Colonic mucosa (tissue), 4 donors: ENCODE results near the gene DLG2. TPM values are rescaled to one million over a fixed set of nuclear protein-coding genes. Genes with fewer than 3 reads are reported as not detected.
"Not testable (repeated sequence)": the region's sequence is repeated elsewhere in the genome, so short reads cannot be mapped to it uniquely, and the experiment has no call there.

Experiments used
- DNase-seq: peaks from one replicate; pipeline ENCODE4 v3.0.0-alpha.2; 2020
- H3K27ac ChIP-seq: fragments of 200-600 bp; one replicate; pipeline ENCODE4 v1.8.0; 2021
- H3K27me3 ChIP-seq: fragments of 200-600 bp; one replicate; pipeline ENCODE4 v1.8.0; 2021
- H3K36me3 ChIP-seq: fragments of 200-600 bp; one replicate; pipeline ENCODE4 v1.8.0; 2021
- H3K4me1 ChIP-seq: fragments of 200-600 bp; one replicate; pipeline ENCODE4 v1.8.0; 2021; ENCODE audit warnings: mild to moderate bottlenecking
- H3K4me3 ChIP-seq: fragments of 200-600 bp; one replicate; pipeline ENCODE4 v1.8.0; 2021
- H3K9ac ChIP-seq, 2 donors: one replicate each; pipeline ENCODE4 v1.7.0; 2013; ENCODE audit warnings: control low read depth in 2 of 2, low read depth in 2 of 2, low read length in 2 of 2
- H3K9me3 ChIP-seq: fragments of 200-600 bp; one replicate; pipeline ENCODE4 v1.8.0; 2021
- CTCF ChIP-seq: fragments of 200-600 bp; IDR thresholded peaks from one replicate; pipeline ENCODE4 v1.8.0; 2022; ENCODE audit warnings: antibody characterized with exemption, mild to moderate bottlenecking
- intact Hi-C: fragments of 100-400 bp; cut with DNase I; formaldehyde crosslinking; loops from one replicate; pipeline ENCODE4 v1.14.1; 2022
- total RNA-seq, 2 donors: library from RNA; stranded (reverse); fragmentation: NEBNext Ultra II Directional in 1 of 2; extraction: Animal tissue kit (Norgen Biotek cat#: 25700) in 1 of 2; gene quantifications; one replicate each; pipeline ENCODE4 v1.2.1, GENCODE V29; 2021
- donor health status: healthy.
- donor health status: DM: no; HTN: no; CAD: no.
- donor health status: DM: no; HTN: no; CAD: no.

The DLG2 gene
- total RNA-seq, 2 donors from 2014 or later, result 1.4 to 3.3 TPM

DNA sequence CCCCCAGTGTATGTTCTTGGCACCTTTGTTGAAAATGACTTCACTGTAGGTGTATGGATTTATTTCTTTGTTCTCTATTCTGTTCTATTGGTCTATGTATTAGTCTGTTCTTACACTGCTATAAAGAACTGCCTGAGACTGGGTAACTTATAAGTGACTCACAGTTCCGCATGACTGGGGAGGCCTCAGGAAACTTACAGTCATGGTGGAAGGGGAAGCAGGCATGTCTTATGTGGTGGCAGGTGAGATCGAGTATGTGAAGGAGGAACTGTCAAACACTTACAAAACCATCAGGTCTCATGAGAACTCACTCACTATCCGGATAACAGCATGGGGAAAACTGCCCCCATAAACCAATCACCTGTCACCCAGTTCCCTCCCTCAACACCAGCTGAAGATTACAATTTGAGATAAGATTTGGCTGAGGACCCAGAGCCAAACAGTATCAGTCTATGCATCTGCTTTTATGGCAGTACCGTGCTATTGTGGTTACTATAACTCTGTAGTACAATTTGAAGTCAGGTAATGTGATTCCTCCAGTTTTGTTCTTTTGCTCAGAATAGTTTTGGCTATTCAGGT, 836.2 kb downstream of the DLG2 start:
- no peaks in the 10 kb centered on the region for H3K9me3 ChIP-seq
- no peaks in the 10 kb centered on the region for H3K4me1 ChIP-seq
- no peak for TF ChIP-seq CTCF
- intact Hi-C loops, result loop anchor here (10.0 kb wide), 1 partner anchor 204 kb away; no protein-coding TSS in a partner anchor
- no peak overlapping the region for H3K4me3 ChIP-seq
- H3K27me3 ChIP-seq, result no peaks in the 10 kb centered on the region
- no peak overlapping the region for H3K27ac ChIP-seq
- DNase-seq, result peak; percentile 32
- H3K9ac ChIP-seq, result no peak overlapping the region
- no peaks in the 10 kb centered on the region for H3K36me3 ChIP-seq

GRCh38 chr11:84788220-84788619, 838.9 kb downstream of the DLG2 start:
- Histone ChIP-seq H3K36me3 (no peaks in the 10 kb centered on the region), H3K27me3 (no peaks in the 10 kb centered on the region), H3K4me3 (no peak overlapping the region), H3K9me3 (no peaks in the 10 kb centered on the region), H3K4me1 (no peaks in the 10 kb centered on the region), H3K27ac (no peak overlapping the region), H3K9ac (no peak overlapping the region)
- no peak for TF ChIP-seq CTCF
- intact Hi-C loops, result loop anchor here (10.0 kb wide), 1 partner anchor 797 kb away; no protein-coding TSS in a partner anchor
- DNase-seq, result no peak

GRCh38 chr11:84784158-84784557, 843.0 kb downstream of the DLG2 start:
- H3K4me1 ChIP-seq, H3K36me3 ChIP-seq, DNase-seq, H3K9me3 ChIP-seq, H3K27me3 ChIP-seq, H3K27ac ChIP-seq, H3K9ac ChIP-seq, H3K4me3 ChIP-seq: not testable (repeated sequence)
- intact Hi-C loops, result loop anchor here (10.0 kb wide), 1 partner anchor 801 kb away; no protein-coding TSS in a partner anchor

GRCh38 chr11:84780689-84781293, 846.4 kb downstream of the DLG2 start:
- H3K27me3 ChIP-seq, result no peaks in the 10 kb centered on the region
- no peaks in the 10 kb centered on the region for H3K36me3 ChIP-seq
- TF ChIP-seq CTCF, result no peak
- H3K4me3 ChIP-seq, result no peak overlapping the region
- DNase-seq, result no peak
- no peaks in the 10 kb centered on the region for H3K4me1 ChIP-seq
- intact Hi-C loops, result loop anchor here (10.0 kb wide), 1 partner anchor 804 kb away; no protein-coding TSS in a partner anchor
- no peaks in the 10 kb centered on the region for H3K9me3 ChIP-seq
- no peak overlapping the region for H3K9ac ChIP-seq
- no peak overlapping the region for H3K27ac ChIP-seq

DNA sequence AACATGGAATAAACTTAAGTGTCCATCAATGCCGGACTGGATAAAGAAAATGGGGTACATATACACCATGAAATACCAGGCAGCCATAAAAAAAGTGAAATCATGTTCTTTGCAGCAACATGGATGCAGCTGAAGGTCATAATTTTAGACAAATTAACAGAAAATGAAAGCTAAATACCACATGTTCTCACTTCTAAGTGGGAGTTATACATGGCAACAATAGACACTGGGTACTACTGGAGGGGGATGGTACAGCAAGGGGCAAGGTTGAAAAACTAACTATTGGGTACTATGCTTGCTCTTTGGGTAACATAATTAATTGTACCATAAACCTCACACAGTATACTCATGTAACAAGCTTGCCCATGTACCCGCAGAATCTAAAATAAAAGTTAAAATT, 851.6 kb downstream of the DLG2 start:
- no peaks in the 10 kb centered on the region for H3K9me3 ChIP-seq
- no peak for DNase-seq
- H3K9ac ChIP-seq, result no peak overlapping the region
- no peaks in the 10 kb centered on the region for H3K36me3 ChIP-seq
- no peak for TF ChIP-seq CTCF
- no peaks in the 10 kb centered on the region for H3K27me3 ChIP-seq
- H3K4me3 ChIP-seq, result no peak overlapping the region
- intact Hi-C loops, result no loop called here
- no peak overlapping the region for H3K27ac ChIP-seq
- no peaks in the 10 kb centered on the region for H3K4me1 ChIP-seq

DNA sequence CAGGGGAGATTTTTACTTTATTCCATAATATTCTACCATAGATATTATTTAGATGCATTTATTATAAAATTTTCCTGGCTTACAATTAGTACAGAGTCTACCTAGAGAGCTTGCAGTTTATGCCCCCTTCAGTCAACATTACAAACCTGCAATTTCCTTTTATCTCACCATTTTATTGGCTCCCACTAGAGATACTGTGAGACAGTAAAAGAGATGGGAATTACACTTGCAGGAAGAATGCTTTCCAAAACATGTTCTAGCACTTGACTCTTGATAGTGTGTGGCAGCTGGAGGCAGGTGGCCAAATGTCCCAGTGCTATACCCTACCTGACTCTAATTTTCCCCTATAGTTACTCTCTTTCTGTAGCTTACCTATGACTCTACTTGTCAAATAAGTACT, 863.2 kb downstream of the DLG2 start:
- DNase-seq, result no peak
- no peak overlapping the region for H3K4me3 ChIP-seq
- H3K9ac ChIP-seq, result no peak overlapping the region
- no peaks in the 10 kb centered on the region for H3K36me3 ChIP-seq
- TF ChIP-seq CTCF, result no peak
- intact Hi-C loops, result no loop called here
- no peak overlapping the region for H3K27ac ChIP-seq
- no peaks in the 10 kb centered on the region for H3K4me1 ChIP-seq
- H3K27me3 ChIP-seq, result no peaks in the 10 kb centered on the region
- H3K9me3 ChIP-seq, result no peaks in the 10 kb centered on the region
